Measurements from ENCODE around the gene PTH2R. TPM values are rescaled to one million over a fixed set of nuclear protein-coding genes. Genes with fewer than 3 reads are reported as not detected.
"Not testable (repeated sequence)": the region's sequence is repeated elsewhere in the genome, so short reads cannot be mapped to it uniquely, and the experiment has no call there.

PTH2R gene
- total RNA-seq, 2 donors from 2014 or later = not detected

DNA sequence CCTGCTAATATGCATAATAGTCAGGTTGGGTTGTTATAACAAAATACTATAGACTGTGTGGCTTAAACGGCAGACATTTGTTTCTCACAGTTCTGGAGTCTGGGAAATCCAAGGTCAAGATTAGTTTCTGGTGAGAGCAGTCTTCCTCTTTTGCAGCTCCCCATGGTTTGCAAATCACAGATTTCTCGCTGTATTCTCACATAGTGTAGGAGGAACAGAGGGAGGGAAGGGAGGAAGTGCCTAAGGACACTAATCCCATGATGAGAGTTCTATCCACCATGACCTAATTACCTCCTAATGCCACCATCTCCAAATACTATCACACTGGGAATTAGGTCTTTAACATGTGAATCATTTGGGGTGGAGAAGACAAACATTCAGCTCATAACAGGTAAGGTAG is 20.1 kb upstream of the PTH2R start:
- H3K4me3 ChIP-seq = no peak overlapping the region
- H3K27ac ChIP-seq = no peak overlapping the region
- no peaks in the 10 kb centered on the region for H3K36me3 ChIP-seq
- no peaks in the 10 kb centered on the region for H3K4me1 ChIP-seq
- DNase-seq (ENCODE audit: low spot score) = no peak
- TF ChIP-seq, protein P1, sequence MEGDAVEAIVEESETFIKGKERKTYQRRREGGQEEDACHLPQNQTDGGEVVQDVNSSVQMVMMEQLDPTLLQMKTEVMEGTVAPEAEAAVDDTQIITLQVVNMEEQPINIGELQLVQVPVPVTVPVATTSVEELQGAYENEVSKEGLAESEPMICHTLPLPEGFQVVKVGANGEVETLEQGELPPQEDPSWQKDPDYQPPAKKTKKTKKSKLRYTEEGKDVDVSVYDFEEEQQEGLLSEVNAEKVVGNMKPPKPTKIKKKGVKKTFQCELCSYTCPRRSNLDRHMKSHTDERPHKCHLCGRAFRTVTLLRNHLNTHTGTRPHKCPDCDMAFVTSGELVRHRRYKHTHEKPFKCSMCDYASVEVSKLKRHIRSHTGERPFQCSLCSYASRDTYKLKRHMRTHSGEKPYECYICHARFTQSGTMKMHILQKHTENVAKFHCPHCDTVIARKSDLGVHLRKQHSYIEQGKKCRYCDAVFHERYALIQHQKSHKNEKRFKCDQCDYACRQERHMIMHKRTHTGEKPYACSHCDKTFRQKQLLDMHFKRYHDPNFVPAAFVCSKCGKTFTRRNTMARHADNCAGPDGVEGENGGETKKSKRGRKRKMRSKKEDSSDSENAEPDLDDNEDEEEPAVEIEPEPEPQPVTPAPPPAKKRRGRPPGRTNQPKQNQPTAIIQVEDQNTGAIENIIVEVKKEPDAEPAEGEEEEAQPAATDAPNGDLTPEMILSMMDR (IDR thresholded peaks at IDR 0.05) = no peak
- H3K27me3 ChIP-seq = no peaks in the 10 kb centered on the region
- no peaks in the 10 kb centered on the region for H3K9me3 ChIP-seq

- no peaks in the 10 kb centered on the region for H3K27me3 ChIP-seq
- peaks cover 0 to 11% of the 10 kb centered on the region in 2 donors for H3K9me3 ChIP-seq
- H3K4me1 ChIP-seq = no peaks in the 10 kb centered on the region
- no peaks in the 10 kb centered on the region for H3K36me3 ChIP-seq
- no peak overlapping the region for H3K27ac ChIP-seq
- H3K4me3 ChIP-seq = no peak overlapping the region
- no peak for DNase-seq (ENCODE audit: low spot score)
- TF ChIP-seq, protein P1 (IDR thresholded peaks at IDR 0.05) = no peak
Observed at GRCh38 chr2:208389940-208390339, 16.7 kb upstream of the PTH2R start.

- no peak overlapping the region for H3K4me3 ChIP-seq
- H3K9me3 ChIP-seq = peaks cover 0 to 11% of the 10 kb centered on the region in 2 donors
- TF ChIP-seq, protein P1 (IDR thresholded peaks at IDR 0.05) = no peak
- no peaks in the 10 kb centered on the region for H3K4me1 ChIP-seq
- H3K27ac ChIP-seq = no peak overlapping the region
- H3K36me3 ChIP-seq = no peaks in the 10 kb centered on the region
- no peaks in the 10 kb centered on the region for H3K27me3 ChIP-seq
- no peak for DNase-seq (ENCODE audit: low spot score)
Observed at GRCh38 chr2:208392300-208392699, 14.3 kb upstream of the PTH2R start.

DNA sequence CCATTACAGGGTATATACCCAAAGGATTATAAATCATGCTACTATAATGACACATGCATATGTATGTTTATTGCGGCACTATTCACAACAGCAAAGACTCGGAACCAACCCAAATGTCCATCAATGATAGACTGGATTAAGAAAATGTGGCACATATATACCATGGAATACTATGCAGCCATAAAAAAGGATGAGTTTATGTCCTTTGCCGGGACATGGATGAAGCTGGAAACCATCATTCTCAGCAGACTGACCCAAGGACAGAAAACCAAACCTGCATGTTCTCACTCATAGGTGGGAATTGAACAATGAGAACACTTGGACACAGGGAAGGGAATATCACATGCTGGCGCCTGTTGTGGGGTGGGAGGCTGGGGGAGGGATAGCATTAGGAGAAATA is 9.8 kb upstream of the PTH2R start:
- not testable (repeated sequence) for H3K27ac ChIP-seq; DNase-seq (ENCODE audit: low spot score)

DNA sequence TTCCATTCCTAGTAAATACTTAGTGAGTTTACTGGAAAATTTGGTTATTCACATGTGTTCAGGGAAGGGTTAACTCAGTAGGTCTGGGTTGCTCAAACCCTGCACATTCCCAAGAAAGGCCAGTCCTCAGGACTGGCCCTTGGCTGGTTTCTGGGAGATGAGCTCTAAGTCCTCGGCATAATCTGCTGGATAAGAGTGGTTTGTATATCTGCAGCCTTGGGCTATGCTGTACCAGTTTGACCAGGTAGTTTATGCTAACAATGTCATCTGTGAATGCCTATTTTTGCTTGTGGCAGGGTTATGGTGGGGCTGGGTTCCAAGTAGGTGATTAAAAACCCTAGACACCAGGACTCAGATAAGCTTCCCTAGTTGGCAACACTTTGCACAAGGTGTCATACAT is 7.4 kb upstream of the PTH2R start:
- no peak overlapping the region for H3K27ac ChIP-seq
- TF ChIP-seq, protein P1 (IDR thresholded peaks at IDR 0.05) = no peak
- DNase-seq (ENCODE audit: low spot score) = no peak
- H3K27me3 ChIP-seq = no peaks in the 10 kb centered on the region
- no peaks in the 10 kb centered on the region for H3K4me1 ChIP-seq
- H3K9me3 ChIP-seq = peaks cover 0 to 7% of the 10 kb centered on the region in 2 donors
- H3K36me3 ChIP-seq = no peaks in the 10 kb centered on the region
- no peak overlapping the region for H3K4me3 ChIP-seq

More for the DNA sequence above, 9.8 kb upstream of the PTH2R start:
- not testable (repeated sequence) for H3K4me1 ChIP-seq, H3K36me3 ChIP-seq, H3K4me3 ChIP-seq, H3K27me3 ChIP-seq
- peaks cover 0 to 11% of the 10 kb centered on the region in 2 donors for H3K9me3 ChIP-seq

DNA sequence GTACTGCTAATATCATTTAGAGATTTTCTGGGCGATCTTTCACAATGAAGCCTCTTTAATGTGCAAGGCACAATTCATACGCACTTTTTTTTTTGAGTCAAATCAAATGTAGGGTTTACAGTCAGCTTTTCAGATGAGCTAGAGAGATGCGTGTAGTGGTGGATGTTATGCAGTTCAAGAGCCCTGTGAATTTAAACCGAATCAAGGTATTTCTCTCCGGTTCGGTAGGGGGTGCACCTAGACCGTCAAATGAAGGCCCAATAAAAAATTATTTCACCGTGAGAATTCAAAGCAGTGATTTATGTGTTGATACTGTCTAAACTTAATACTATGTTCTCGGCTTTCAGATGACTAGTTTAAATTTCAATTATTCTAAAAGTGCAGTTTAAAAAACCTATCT is 1.1 kb downstream of the PTH2R start:
- no peak for DNase-seq (ENCODE audit: low spot score)
- Histone ChIP-seq H3K27ac (no peak overlapping the region), H3K27me3 (peaks cover 2 to 15% of the 10 kb centered on the region in 2 donors), H3K9me3 (no peaks in the 10 kb centered on the region), H3K4me3 (no peak overlapping the region), H3K36me3 (no peaks in the 10 kb centered on the region), H3K4me1 (peaks cover 0 to 10% of the 10 kb centered on the region in 2 donors)
- TF ChIP-seq, protein P1 (IDR thresholded peaks at IDR 0.05) = peak in 1 of 2 donors; percentile 11

Measured in right atrium auricular region (tissue), 2 donors.